GM20000 (cell line): Measurements from ENCODE around the gene ALDH1L1.

Experiments
- DNase-seq: peaks from one replicate; pipeline ENCODE4 v3.0.0; 2012; ENCODE audit warnings: low spot score
- CTCF ChIP-seq: IDR thresholded peaks from 2 replicates; pipeline ENCODE4 v1.5.1; 2012; ENCODE audit warnings: mild to moderate bottlenecking, control low read depth; ENCODE audit errors: extremely low read depth, missing control alignments

The ALDH1L1 gene

DNA sequence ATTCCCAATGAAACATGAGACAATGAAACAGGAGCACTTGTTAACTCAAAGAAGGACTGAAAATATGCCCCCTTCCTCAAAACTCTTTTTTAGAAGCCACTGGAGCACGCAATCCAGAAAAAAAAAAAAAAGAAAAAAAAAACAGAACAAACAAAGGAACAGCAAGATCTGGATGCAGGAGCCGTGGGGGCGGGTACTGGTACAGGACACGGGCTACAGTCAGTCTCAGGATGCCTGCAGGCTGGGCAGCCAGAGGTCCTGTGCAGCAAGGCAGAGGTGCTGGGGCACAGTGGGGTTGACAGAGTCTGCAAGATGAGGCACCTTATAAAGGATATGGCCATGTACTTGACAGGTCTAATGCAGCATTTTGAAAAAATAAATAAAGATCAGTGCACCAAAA lies 22.3 kb upstream of the ALDH1L1 start:
- DNase-seq, result no peak
- TF ChIP-seq CTCF, result no peak

GRCh38 chr3:126202276-126202675 lies 21.9 kb upstream of the ALDH1L1 start:
- no peak for TF ChIP-seq CTCF
- DNase-seq, result no peak

DNA sequence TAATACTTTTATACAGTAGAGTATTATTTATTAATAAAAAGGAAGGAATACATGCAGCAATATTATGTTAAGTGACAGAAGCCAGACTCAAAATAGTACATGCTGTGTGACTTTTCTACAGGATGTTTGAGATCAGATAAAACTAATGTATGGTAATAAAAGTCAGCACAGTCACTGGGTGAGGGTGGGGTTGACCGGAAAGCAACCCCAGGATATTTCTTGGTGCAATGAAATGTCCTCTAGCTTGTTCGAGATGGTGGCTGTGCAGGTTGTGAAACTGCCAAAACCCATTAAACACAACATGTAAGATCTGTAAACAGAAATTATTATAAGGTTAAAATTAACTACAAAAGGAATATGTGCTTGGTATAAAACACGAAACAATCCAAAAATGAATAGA lies 20.8 kb upstream of the ALDH1L1 start:
- no peak for DNase-seq
- TF ChIP-seq CTCF, result no peak

DNA sequence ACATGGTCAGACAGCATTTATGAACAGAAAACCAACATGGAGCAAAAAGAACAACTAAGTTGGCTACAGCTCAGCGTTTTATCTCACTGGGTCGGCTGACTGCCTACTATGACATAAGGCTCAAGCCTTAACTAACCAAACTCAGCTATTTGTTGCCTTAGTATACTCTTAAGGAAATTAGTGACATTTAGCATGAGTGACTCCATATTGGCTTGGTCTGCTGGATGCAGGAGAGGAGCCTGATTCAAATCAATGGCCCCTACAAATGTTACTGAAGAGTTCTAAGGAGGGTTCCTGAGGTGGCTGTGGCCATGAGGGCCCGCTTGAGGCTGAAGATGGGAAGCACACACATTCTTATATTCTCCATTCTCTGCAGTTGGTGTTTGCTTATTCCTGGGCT lies 20.1 kb upstream of the ALDH1L1 start:
- no peak for TF ChIP-seq CTCF
- DNase-seq, result no peak

GRCh38 chr3:126199256-126199655 lies 18.9 kb upstream of the ALDH1L1 start:
- TF ChIP-seq CTCF, result no peak
- DNase-seq, result no peak

DNA sequence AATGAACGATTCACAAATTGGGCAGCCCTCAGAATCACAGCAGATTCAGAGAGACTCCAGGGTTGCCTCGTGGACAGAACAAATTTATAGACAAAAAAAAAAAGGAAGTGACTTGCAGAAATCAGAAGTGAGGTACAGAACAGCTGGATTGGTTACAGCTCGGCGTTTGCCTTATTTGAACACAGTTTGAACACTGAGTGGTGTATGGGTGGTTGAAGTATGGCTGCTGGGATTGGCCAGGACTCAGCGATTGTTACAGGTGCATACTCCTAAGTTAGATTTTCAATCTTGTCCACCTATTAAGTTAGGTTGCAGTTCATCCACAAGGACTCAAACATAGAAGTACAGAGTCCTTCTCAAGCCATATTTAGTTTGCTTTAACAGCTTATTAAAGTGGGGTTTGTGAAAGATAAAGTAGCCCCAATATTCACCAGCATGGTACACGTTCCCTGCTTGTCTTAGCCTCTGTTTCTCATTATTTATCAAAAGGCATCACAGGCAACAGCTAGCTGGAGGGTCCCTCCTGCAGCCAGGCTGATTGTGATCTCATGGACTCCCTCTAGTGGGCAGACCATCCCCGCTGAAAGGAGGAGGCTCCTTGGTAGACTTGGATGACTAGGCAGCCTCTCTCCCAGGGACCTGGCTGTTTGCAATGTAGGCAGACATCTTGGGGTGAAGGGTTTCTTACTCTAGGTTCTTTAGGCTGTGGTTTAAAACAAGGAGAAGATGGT lies 17.6 kb upstream of the ALDH1L1 start:
- DNase-seq, result peak; percentile 72
- peak; percentile 81 for TF ChIP-seq CTCF

GRCh38 chr3:126197343-126197742 lies 17.0 kb upstream of the ALDH1L1 start:
- TF ChIP-seq CTCF, result no peak
- DNase-seq, result no peak
